Activated T-cell treated with anti-CD3 and anti-CD28 coated beads for 48 hours (primary cell): ENCODE data around the gene ZBTB7A.

Experiments used
- DNase-seq: peaks from one replicate; pipeline ENCODE4 v3.0.0-alpha.2; 2020; ENCODE audit warnings: low read depth

Gene ZBTB7A

GRCh38 chr19:4036576-4037300 is 30.0 kb downstream of the ZBTB7A start:
- DNase-seq, result no peak

DNA sequence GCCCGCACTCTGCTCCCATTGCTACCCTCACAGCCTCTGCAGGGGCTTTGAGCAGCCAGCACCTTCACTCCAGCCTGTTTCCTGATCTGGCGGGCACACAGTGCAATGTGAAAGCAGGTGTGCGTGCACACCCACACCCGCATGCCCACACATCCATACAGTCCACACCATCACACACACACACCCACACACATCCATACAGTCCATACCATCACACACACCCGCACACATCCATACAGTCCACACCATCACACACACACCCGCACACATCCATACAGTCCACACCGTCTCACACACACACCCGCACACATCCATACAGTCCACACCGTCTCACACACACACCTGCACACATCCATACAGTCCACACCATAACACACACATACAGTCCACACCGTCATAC is 31.1 kb downstream of the ZBTB7A start:
- DNase-seq, result no peak

GRCh38 chr19:4035018-4035566 is 31.6 kb downstream of the ZBTB7A start:
- DNase-seq, result no peak

DNA sequence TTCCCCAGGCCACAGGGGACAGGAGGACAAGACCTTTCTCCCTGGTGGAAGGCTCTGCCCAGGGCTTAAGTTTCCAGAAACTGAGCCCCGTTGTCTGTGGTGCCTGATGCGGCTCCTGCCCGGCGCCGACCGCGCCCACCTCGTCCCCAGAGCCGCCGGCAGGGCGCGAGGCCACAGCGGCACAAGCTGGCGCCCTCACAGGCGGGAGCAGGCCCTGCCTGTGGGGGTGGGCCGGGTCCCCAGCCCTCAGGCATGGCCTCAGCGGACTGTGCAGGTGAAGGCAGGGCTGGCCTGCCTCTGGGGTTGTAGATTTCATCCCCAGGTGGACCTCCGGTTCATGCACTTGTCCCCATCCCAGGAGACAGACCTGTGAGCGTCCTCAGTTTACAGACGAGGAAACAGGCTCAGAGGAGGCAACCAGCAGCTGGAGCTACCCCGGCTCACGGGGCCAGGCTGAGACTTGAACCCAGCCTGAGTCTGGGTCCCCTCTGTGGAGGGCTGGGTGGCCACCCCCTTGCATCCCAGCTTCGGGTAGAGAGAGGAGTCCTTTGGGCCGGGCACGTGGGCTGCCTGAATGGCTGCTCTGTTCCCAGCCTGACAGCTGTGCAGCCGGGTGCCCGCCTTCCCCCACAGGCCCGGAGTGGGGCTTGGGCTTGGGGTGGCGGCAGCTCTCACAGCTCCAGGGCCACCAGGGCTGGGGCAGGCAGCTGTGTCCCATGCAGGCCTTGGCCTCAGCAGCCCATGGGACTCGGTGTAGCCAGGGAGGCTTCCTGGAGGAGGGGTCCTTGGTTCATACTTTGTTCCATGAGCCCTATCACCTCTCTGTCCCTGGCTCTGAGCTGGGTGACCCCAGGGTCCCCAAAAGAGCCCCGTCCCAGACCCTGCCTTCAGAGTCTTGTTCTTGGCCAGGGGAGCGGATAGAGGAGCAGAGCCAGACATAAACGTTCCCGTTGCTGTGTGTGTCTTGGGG is 32.4 kb downstream of the ZBTB7A start:
- DNase-seq, result no peak

GRCh38 chr19:4033028-4033956 is 33.4 kb downstream of the ZBTB7A start:
- no peak for DNase-seq

GRCh38 chr19:4032436-4032835 is 34.3 kb downstream of the ZBTB7A start:
- no peak for DNase-seq

DNA sequence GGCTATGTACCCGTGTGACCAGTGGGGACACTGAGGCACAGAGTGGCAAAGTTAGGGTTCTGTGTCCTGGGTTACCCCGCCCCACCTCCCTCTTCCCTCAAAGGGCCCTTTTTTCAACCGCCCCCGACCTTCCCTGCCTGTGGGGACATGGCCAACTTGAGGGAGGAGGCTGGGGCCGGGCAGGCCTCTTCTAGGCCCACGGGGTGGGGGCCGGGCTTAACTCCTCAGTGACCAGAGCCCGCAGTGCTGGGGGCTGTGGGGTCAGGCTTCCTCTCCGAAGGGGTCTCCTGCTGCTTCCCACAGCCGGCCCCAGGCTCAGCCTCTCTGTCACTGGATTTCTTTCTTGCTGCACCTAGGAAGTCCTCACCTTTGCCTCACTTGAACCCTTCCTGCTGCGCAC is 35.3 kb downstream of the ZBTB7A start:
- no peak for DNase-seq

- DNase-seq, result no peak
These were observed 35.7 kb downstream of the ZBTB7A start for GRCh38 chr19:4030981-4031380.

DNA sequence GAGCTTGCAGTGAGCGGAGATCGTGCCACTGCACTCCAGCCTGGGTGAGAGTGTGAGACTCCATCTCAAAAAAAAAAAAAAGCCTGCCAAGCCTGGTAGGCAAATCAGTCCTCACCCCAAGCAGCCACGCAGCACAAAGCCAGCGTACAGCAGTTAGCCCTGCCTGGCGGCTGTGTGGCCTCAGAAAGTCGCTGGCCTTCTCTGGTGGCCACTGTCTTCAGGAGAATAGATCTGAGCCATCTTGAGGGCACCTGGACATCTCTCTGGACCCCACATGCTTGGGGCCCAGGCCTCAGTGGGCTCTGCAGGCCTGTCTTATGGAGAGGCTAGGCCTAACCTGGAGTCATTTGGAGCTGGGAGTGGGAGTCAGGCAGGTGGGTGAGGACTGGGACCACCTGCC is 36.1 kb downstream of the ZBTB7A start:
- DNase-seq, result no peak

GRCh38 chr19:4029247-4029614 is 37.5 kb downstream of the ZBTB7A start:
- no peak for DNase-seq

DNA sequence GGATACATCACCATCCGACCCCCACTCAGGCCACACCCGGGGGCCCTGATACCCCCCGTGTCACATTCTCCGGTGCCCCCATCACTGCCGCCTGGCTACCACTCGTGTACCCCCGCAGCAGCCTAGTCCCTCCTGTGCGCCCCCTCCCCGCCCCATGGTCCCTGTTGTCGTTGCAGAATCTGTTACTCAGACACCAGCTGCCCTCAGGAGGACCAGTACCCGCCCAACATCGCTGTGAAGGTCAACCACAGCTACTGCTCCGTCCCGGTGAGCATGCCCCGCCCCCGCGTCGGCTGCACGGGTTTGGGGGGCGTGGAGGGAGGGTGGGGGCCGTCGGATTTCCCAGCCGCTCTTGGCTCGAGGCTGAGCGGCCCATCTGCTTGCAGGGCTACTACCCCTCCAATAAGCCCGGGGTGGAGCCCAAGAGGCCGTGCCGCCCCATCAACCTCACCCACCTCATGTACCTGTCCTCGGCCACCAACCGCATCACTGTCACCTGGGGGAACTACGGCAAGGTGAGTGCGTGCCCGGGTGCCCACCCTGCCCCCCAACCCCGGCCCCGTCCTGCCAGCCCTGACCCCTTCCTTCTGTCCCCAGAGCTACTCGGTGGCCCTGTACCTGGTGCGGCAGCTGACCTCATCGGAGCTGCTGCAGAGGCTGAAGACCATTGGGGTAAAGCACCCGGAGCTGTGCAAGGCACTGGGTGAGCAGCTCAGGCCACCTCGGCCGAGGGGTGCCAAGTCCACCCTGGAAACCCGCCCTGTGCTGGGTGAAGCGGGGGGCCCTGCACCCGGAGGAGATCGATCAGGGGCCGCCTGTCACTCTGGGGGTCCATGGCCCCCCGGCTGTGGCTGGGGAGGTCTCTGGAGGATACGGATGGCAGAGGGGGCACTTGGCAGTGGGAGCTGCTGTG is 38.1 kb downstream of the ZBTB7A start:
- no peak for DNase-seq

DNA sequence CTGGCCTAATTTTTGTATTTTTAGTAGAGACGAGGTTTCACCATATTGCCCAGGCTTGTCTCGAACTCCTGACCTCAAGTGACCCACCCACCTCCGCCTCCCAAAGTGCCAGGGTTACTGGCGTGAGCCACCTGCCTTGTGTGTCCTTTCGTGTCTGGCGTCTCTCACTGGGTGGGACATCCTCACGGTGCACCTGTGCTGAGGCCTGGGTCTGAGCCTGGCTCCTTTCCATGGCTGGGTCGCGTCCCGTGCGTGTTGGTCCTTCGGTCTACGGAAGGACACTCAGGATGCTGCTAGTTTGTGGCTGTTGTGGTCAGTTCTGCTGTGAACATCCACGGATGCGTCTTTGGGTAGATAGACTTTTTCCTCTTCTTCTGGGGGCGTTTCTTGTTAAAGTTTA is 39.6 kb downstream of the ZBTB7A start:
- no peak for DNase-seq

DNA sequence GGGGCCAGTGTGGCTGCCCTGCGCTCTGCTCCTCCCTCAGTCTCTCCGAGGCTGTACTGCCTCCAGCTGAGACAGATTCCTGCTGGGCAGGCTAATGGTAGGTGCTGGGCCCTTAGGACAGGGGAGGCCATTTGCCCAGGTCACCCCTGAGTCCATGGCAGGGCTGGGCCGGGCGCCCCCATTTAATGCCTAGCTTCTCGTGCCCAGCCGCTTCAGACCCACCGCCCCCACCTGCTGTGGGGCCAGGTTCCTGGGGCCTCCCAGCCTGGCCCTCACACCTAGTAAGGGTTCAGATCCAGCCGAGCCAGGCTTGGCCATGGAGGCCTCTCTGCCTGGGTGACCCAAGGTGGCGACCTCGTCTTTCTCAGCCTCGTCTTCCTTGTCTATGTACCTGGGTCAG is 41.4 kb downstream of the ZBTB7A start:
- DNase-seq, result no peak

GRCh38 chr19:4023600-4024398 is 42.9 kb downstream of the ZBTB7A start:
- no peak for DNase-seq

- DNase-seq, result no peak
These were observed 47.1 kb downstream of the ZBTB7A start for GRCh38 chr19:4019578-4019977.

- no peak for DNase-seq
These were observed 47.8 kb downstream of the ZBTB7A start for GRCh38 chr19:4018775-4019504.

DNA sequence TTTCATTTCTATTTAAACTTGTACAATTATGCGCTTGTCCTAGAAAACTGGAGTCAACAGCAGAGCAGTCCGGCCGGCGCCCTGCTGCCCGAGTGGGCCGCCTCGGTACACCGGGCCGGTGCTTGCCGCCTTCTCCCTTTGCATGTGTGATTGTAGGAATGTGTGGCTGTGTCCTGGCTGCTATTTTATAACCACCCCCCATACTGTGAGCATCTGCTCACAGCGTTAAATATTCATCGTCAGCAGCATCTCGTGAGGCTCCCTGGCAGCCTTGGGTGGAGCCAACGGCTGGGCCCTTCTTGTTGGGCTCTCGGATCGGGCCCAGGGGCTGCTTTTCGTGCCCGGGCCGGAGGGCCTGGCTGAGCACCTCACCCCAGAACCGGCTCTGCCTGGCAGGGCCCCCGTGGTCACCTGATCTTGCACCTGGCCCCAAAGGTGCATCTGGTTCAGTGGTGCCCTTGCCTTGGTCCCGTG is 48.5 kb downstream of the ZBTB7A start:
- no peak for DNase-seq

DNA sequence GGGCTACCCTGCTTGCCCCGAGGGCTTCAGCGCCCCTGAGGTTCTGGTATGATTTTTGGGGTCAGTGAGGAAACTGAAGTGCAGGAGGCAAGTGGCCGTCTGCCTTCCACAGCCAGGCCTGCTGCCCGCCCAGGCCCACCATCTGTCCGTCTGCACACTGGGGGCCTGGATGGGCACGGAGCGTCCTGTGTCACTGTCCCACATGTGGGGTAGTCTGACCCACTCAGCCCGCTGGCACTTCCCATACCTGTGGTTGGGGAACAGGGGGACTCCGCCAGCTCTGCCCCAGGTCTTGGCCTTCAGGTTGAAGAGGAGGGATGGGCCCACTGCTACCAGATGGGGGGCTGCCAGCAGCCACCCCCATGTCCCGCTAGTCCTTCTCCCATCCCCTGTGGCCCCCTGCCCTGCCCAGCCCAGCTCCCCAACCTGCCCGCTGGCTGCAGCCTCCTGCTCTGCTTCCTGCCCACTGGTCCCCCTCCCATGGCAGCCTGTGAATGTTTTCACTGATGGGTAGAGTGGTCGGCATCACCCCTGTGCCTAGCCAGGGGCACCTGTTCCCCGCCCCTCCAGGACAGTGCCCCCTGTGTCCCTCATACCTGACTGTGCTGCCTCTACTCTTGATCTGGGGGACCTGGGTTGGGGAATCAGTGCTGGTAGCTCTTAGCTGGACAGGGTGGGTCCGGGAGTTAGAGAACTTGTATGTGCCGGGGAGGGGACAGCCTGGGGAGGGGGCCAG is 49.6 kb downstream of the ZBTB7A start:
- no peak for DNase-seq
